Measurements from ENCODE around the gene ACOX3.
"Not testable (repeated sequence)": the region's sequence is repeated elsewhere in the genome, so short reads cannot be mapped to it uniquely, and the experiment has no call there.

DNA sequence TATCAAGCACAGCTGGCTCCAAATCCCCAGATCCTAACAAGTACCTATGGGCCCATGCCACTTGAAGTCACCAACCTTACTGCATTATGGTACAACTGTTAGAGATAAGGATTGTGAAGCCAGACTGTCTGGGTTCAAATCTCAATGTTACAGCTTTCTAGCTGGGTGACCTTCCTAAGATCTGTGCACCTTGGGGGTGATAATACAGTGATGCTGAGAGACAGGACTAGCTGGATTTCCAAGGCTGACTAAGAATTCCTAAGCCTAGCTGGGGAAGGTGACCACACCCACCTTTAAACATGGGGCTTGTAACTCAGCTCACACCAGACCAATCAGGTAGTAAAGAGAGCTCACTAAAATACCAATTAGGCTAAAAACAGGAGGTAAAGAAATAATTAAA, 20.4 kb downstream of the ACOX3 start:
- not testable (repeated sequence) for TF ChIP-seq CTCF (IDR thresholded peaks at IDR 0.05; ENCODE audit: low read depth, low read length, missing input control); JUND (IDR thresholded peaks at IDR 0.05)

Measured in liver (tissue), 3 donors.